Measurements from ENCODE around the gene RIMBP2.

The RIMBP2 gene

GRCh38 chr12:130606231-130606630, 109.9 kb downstream of the RIMBP2 start:
- Histone ChIP-seq H3K27me3 (ENCODE audit: insufficient read depth, poor library complexity, severe bottlenecking) (no peaks in the 10 kb centered on the region), H3K4me3 (replicated peaks; ENCODE audit: insufficient read depth, low read length) (no peak overlapping the region), H3K27ac (replicated peaks) (no peak overlapping the region)
- no peak for TF ChIP-seq GABPA (IDR thresholded peaks at IDR 0.05; ENCODE audit: low read depth)
- TF ChIP-seq CTCF (IDR thresholded peaks at IDR 0.05; ENCODE audit: insufficient read depth, low read length): no peak
- DNase-seq (ENCODE audit: low read depth in 1 of 2, low spot score in 1 of 2): no peak

- H3K4me3 ChIP-seq (replicated peaks; ENCODE audit: insufficient read depth, low read length): no peak overlapping the region
- TF ChIP-seq SPI1 (IDR thresholded peaks at IDR 0.05; ENCODE audit: borderline replicate concordance, low read depth) (no peak), GABPA (IDR thresholded peaks at IDR 0.05; ENCODE audit: low read depth) (no peak), REST (IDR thresholded peaks at IDR 0.05; ENCODE audit: insufficient replicate concordance, low read depth) (no peak), POLR2AphosphoS5 (IDR thresholded peaks at IDR 0.05; ENCODE audit: low read depth) (no peak), CTCF (IDR thresholded peaks at IDR 0.05; ENCODE audit: insufficient read depth, low read length) (no peak)
- no peak overlapping the region for H3K27ac ChIP-seq (replicated peaks)
- H3K27me3 ChIP-seq (ENCODE audit: insufficient read depth, poor library complexity, severe bottlenecking): no peaks in the 10 kb centered on the region
- no peak for DNase-seq (ENCODE audit: low read depth in 1 of 2, low spot score in 1 of 2)
Observed at GRCh38 chr12:130603396-130603965, 112.6 kb downstream of the RIMBP2 start.

- H3K27me3 ChIP-seq (ENCODE audit: insufficient read depth, poor library complexity, severe bottlenecking): no peaks in the 10 kb centered on the region
- no peak overlapping the region for H3K27ac ChIP-seq (replicated peaks)
- no peak overlapping the region for H3K4me3 ChIP-seq (replicated peaks; ENCODE audit: insufficient read depth, low read length)
- no peak for DNase-seq (ENCODE audit: low read depth in 1 of 2, low spot score in 1 of 2)
- TF ChIP-seq CTCF (IDR thresholded peaks at IDR 0.05; ENCODE audit: insufficient read depth, low read length) (no peak), POLR2AphosphoS5 (IDR thresholded peaks at IDR 0.05; ENCODE audit: low read depth) (no peak), GABPA (IDR thresholded peaks at IDR 0.05; ENCODE audit: low read depth) (no peak)
Observed at GRCh38 chr12:130602251-130602650, 113.8 kb downstream of the RIMBP2 start.

- no peak for TF ChIP-seq REST (IDR thresholded peaks at IDR 0.05; ENCODE audit: insufficient replicate concordance, low read depth)
- TF ChIP-seq CTCF (IDR thresholded peaks at IDR 0.05; ENCODE audit: insufficient read depth, low read length): no peak
- no peak for TF ChIP-seq POLR2AphosphoS5 (IDR thresholded peaks at IDR 0.05; ENCODE audit: low read depth)
- no peak for TF ChIP-seq GABPA (IDR thresholded peaks at IDR 0.05; ENCODE audit: low read depth)
- no peak for TF ChIP-seq SPI1 (IDR thresholded peaks at IDR 0.05; ENCODE audit: borderline replicate concordance, low read depth)
- no peak overlapping the region for H3K27ac ChIP-seq (replicated peaks)
- DNase-seq (ENCODE audit: low read depth in 1 of 2, low spot score in 1 of 2): no peak
- H3K4me3 ChIP-seq (replicated peaks; ENCODE audit: insufficient read depth, low read length): no peak overlapping the region
- H3K27me3 ChIP-seq (ENCODE audit: insufficient read depth, poor library complexity, severe bottlenecking): no peaks in the 10 kb centered on the region
Observed at GRCh38 chr12:130601327-130601726, 114.8 kb downstream of the RIMBP2 start.

All from HL-60 (cell line).